HuH-7.5 (cell line): ENCODE results near the gene HAND2.

Experiments
- DNase-seq: peaks from one replicate; pipeline ENCODE4 v3.0.0; 2011; ENCODE audit warnings: low spot score

Gene HAND2

GRCh38 chr4:173519111-173520101 is 10.6 kb downstream of the HAND2 start:
- DNase-seq = no peak

- no peak for DNase-seq
These were observed 11.5 kb downstream of the HAND2 start for GRCh38 chr4:173518425-173519102.

GRCh38 chr4:173517781-173518424 is 12.1 kb downstream of the HAND2 start:
- DNase-seq = no peak

- DNase-seq = no peak
These were observed 13.2 kb downstream of the HAND2 start for GRCh38 chr4:173516621-173517524.

- no peak for DNase-seq
These were observed 14.6 kb downstream of the HAND2 start for GRCh38 chr4:173515458-173515857.

GRCh38 chr4:173514641-173515217 is 15.3 kb downstream of the HAND2 start:
- no peak for DNase-seq

- no peak for DNase-seq
These were observed 16.4 kb downstream of the HAND2 start for GRCh38 chr4:173513651-173514050.

- no peak for DNase-seq
These were observed 18.2 kb downstream of the HAND2 start for GRCh38 chr4:173511787-173512361.

GRCh38 chr4:173509036-173510001 is 20.7 kb downstream of the HAND2 start:
- DNase-seq = no peak

GRCh38 chr4:173508386-173509035 is 21.5 kb downstream of the HAND2 start:
- no peak for DNase-seq

GRCh38 chr4:173507471-173508385 is 22.3 kb downstream of the HAND2 start:
- no peak for DNase-seq

GRCh38 chr4:173506597-173507211 is 23.3 kb downstream of the HAND2 start:
- no peak for DNase-seq

- DNase-seq = peak; percentile 92
These were observed 24.0 kb downstream of the HAND2 start for GRCh38 chr4:173505924-173506518.

GRCh38 chr4:173504181-173504503 is 25.9 kb downstream of the HAND2 start:
- DNase-seq = peak; percentile 3

GRCh38 chr4:173503330-173504180 is 26.5 kb downstream of the HAND2 start:
- no peak for DNase-seq

- no peak for DNase-seq
These were observed 27.7 kb downstream of the HAND2 start for GRCh38 chr4:173502282-173502681.
